ENCODE measurements around the gene HEG1. TPM values are rescaled to one million over a fixed set of nuclear protein-coding genes. Genes with fewer than 3 reads are reported as not detected.

HEG1 gene
- total RNA-seq, 4 donors from 2014 or later: 55.9 to 85.5 (median 78.9) TPM

GRCh38 chr3:125039131-125040100 lies 16.4 kb downstream of the HEG1 start:
- H3K4me1 ChIP-seq: peaks cover 5 to 73% (median 43%) of the 10 kb centered on the region in 3 donors
- H3K36me3 ChIP-seq: no peaks in the 10 kb centered on the region
- no peak overlapping the region for H3K4me3 ChIP-seq
- no peaks in the 10 kb centered on the region for H3K27me3 ChIP-seq
- peak overlapping the region; percentile 57 to 88 (median 62) for H3K27ac ChIP-seq
- WGBS, 2 donors (ENCODE audit: low coverage in 1 of 2): 51 to 59% methylated on average over 8 to 11 of the region's 11 CpGs
- no peaks in the 10 kb centered on the region for H3K9me3 ChIP-seq
- no peak for ATAC-seq
- TF ChIP-seq CTCF (IDR thresholded peaks at IDR 0.05): no peak
- TF ChIP-seq POLR2AphosphoS5 (IDR thresholded peaks at IDR 0.05): no peak
- TF ChIP-seq EP300 (IDR thresholded peaks at IDR 0.05): no peak
- no peak for TF ChIP-seq POLR2A (IDR thresholded peaks at IDR 0.05)

- Histone ChIP-seq H3K4me3 (no peak overlapping the region), H3K27ac (peak overlapping the region in 2 of 4 donors; percentile 58 to 65), H3K36me3 (no peaks in the 10 kb centered on the region), H3K27me3 (no peaks in the 10 kb centered on the region), H3K9me3 (no peaks in the 10 kb centered on the region), H3K4me1 (peaks cover 0 to 67% (median 25%) of the 10 kb centered on the region in 3 donors)
- ATAC-seq: no peak
- TF ChIP-seq POLR2AphosphoS5 (IDR thresholded peaks at IDR 0.05) (no peak), EP300 (IDR thresholded peaks at IDR 0.05) (no peak), CTCF (IDR thresholded peaks at IDR 0.05) (no peak), POLR2A (IDR thresholded peaks at IDR 0.05) (no peak)
- 100% methylated on average over 1 of the region's 2 CpGs; no CpG with 5 or more reads in 1 of the 2 donors for WGBS, 2 donors (ENCODE audit: low coverage in 1 of 2)
Measured at GRCh38 chr3:125037498-125038150, 18.2 kb downstream of the HEG1 start.

- Histone ChIP-seq H3K4me1 (peaks cover 0 to 52% (median 24%) of the 10 kb centered on the region in 3 donors), H3K27me3 (no peaks in the 10 kb centered on the region), H3K9me3 (no peaks in the 10 kb centered on the region), H3K36me3 (no peaks in the 10 kb centered on the region), H3K4me3 (no peak overlapping the region), H3K27ac (no peak overlapping the region)
- ATAC-seq: no peak
- WGBS, 2 donors (ENCODE audit: low coverage in 1 of 2): 94 to 96% methylated on average over 5 of the region's 5 CpGs
- TF ChIP-seq POLR2A (IDR thresholded peaks at IDR 0.05): no peak
- no peak for TF ChIP-seq CTCF (IDR thresholded peaks at IDR 0.05)
- no peak for TF ChIP-seq POLR2AphosphoS5 (IDR thresholded peaks at IDR 0.05)
- no peak for TF ChIP-seq EP300 (IDR thresholded peaks at IDR 0.05)
Measured at GRCh38 chr3:125035217-125035616, 20.6 kb downstream of the HEG1 start.

- ATAC-seq: no peak
- 88 to 94% methylated on average over 4 to 14 of the region's 14 CpGs for WGBS, 2 donors (ENCODE audit: low coverage in 1 of 2)
- peaks cover 0 to 8% of the 10 kb centered on the region in 2 donors for H3K36me3 ChIP-seq
- H3K9me3 ChIP-seq: no peaks in the 10 kb centered on the region
- TF ChIP-seq POLR2AphosphoS5 (IDR thresholded peaks at IDR 0.05): no peak
- no peak for TF ChIP-seq POLR2A (IDR thresholded peaks at IDR 0.05)
- TF ChIP-seq EP300 (IDR thresholded peaks at IDR 0.05): no peak
- TF ChIP-seq CTCF (IDR thresholded peaks at IDR 0.05): no peak
- H3K4me3 ChIP-seq: no peak overlapping the region
- H3K4me1 ChIP-seq: peaks cover 0 to 38% (median 15%) of the 10 kb centered on the region in 3 donors
- H3K27me3 ChIP-seq: no peaks in the 10 kb centered on the region
- no peak overlapping the region for H3K27ac ChIP-seq
Measured at GRCh38 chr3:125033616-125034015, 22.2 kb downstream of the HEG1 start.

Measured in gastroesophageal sphincter (tissue), 4 donors.